SK-N-SH treated with all-trans-retinoic acid at 6 μM for 48 hours (cell line): ENCODE measurements around the gene FTO.

Experiments
- ESRRG ChIP-seq: fragments of 250-450 bp; sonication (Bioruptor Pico); IDR thresholded peaks from 2 replicates; pipeline ENCODE4 v1.6.1; 2021; ENCODE audit warnings: mild to moderate bottlenecking
- GLIS3 ChIP-seq: fragments of 250-450 bp; sonication (Bioruptor Pico); IDR thresholded peaks from 2 replicates; pipeline ENCODE4 v1.5.0; 2020; ENCODE audit warnings: mild to moderate bottlenecking, moderate library complexity
- ISL1 ChIP-seq: fragments of 250-450 bp; sonication (Bioruptor Pico); IDR thresholded peaks from 2 replicates; pipeline ENCODE4 v2.1.2; 2022; ENCODE audit warnings: mild to moderate bottlenecking, moderate library complexity
- TSHZ2 ChIP-seq: fragments of 250-450 bp; sonication (Bioruptor Pico); IDR thresholded peaks from 2 replicates; pipeline ENCODE4 v1.5.0; 2020; ENCODE audit warnings: mild to moderate bottlenecking, moderate library complexity
- ZFP30 ChIP-seq: fragments of 450-650 bp; formaldehyde crosslinking; IDR thresholded peaks from 2 replicates; pipeline ENCODE4 v1.5.0; 2022; ENCODE audit warnings: mild to moderate bottlenecking, moderate library complexity
- TF ChIP-seq, protein P1 (sequence below): fragments of 250-450 bp; sonication (Bioruptor Pico); IDR thresholded peaks from 2 replicates; pipeline ENCODE4 v1.8.0; 2021; ENCODE audit warnings: low read depth, mild to moderate bottlenecking, moderate library complexity, borderline replicate concordance
- TF ChIP-seq, protein P2 (sequence below): fragments of 250-450 bp; sonication (Bioruptor Pico); IDR thresholded peaks from 2 replicates; pipeline ENCODE4 v1.5.1; 2021; ENCODE audit warnings: mild to moderate bottlenecking, moderate library complexity
- TF ChIP-seq, protein P3 (sequence below): fragments of 250-450 bp; sonication (Bioruptor Pico); IDR thresholded peaks from 2 replicates; pipeline ENCODE4 v1.8.0; 2020; ENCODE audit warnings: mild to moderate bottlenecking, moderate library complexity, borderline replicate concordance
- TF ChIP-seq, protein P4 (sequence below): fragments of 250-450 bp; sonication (Bioruptor Pico); IDR thresholded peaks from 2 replicates; pipeline ENCODE4 v1.5.1; 2020; ENCODE audit warnings: low read depth, mild to moderate bottlenecking, moderate library complexity

DNA sequence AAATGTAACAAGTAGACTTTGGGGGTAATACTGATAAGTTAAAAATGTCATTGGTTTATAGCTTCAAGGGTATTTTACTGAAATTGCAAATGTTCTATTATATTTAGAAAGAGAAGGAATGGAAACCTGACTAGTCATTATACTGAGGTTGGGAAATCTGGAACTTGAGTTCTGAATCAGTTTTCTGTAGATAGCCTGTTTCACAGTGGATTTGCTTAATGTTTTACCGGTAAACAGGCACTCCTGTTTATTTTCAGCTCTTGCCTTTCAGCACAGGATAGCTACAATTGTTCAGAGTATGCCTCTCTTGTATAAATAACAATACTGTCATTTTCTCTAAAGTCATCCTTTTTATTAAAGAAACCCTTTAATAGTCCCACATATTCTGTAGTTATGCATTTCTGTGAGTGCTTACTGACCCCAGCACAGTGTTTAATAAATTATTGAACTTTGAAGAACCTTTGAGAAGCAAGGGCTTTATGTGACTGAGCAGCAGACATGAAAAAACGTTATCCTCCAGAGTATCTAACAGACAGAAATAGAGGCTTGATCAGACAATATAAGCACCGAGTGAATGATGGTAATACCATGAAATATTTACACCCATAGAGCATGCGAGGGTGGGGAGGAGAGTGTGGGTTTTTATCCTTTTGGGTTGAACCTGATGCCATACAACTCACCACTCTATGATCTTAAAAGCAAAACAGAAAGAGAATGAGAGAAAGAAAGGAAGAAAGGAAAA, 58.2 kb downstream of the FTO start:
- TF ChIP-seq ZFP30 (no peak), GLIS3 (CRISPR knock-in tag) (no peak), ISL1 (CRISPR knock-in tag) (no peak), TSHZ2 (no peak), ESRRG (CRISPR knock-in tag) (no peak)
- TF ChIP-seq, protein P1, sequence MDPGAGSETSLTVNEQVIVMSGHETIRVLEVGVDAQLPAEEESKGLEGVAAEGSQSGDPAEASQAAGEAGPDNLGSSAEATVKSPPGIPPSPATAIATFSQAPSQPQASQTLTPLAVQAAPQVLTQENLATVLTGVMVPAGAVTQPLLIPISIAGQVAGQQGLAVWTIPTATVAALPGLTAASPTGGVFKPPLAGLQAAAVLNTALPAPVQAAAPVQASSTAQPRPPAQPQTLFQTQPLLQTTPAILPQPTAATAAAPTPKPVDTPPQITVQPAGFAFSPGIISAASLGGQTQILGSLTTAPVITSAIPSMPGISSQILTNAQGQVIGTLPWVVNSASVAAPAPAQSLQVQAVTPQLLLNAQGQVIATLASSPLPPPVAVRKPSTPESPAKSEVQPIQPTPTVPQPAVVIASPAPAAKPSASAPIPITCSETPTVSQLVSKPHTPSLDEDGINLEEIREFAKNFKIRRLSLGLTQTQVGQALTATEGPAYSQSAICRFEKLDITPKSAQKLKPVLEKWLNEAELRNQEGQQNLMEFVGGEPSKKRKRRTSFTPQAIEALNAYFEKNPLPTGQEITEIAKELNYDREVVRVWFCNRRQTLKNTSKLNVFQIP: no peak
- TF ChIP-seq, protein P2, sequence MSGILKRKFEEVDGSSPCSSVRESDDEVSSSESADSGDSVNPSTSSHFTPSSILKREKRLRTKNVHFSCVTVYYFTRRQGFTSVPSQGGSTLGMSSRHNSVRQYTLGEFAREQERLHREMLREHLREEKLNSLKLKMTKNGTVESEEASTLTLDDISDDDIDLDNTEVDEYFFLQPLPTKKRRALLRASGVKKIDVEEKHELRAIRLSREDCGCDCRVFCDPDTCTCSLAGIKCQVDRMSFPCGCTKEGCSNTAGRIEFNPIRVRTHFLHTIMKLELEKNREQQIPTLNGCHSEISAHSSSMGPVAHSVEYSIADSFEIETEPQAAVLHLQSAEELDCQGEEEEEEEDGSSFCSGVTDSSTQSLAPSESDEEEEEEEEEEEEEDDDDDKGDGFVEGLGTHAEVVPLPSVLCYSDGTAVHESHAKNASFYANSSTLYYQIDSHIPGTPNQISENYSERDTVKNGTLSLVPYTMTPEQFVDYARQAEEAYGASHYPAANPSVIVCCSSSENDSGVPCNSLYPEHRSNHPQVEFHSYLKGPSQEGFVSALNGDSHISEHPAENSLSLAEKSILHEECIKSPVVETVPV (CRISPR knock-in tag): no peak
- TF ChIP-seq, protein P3, sequence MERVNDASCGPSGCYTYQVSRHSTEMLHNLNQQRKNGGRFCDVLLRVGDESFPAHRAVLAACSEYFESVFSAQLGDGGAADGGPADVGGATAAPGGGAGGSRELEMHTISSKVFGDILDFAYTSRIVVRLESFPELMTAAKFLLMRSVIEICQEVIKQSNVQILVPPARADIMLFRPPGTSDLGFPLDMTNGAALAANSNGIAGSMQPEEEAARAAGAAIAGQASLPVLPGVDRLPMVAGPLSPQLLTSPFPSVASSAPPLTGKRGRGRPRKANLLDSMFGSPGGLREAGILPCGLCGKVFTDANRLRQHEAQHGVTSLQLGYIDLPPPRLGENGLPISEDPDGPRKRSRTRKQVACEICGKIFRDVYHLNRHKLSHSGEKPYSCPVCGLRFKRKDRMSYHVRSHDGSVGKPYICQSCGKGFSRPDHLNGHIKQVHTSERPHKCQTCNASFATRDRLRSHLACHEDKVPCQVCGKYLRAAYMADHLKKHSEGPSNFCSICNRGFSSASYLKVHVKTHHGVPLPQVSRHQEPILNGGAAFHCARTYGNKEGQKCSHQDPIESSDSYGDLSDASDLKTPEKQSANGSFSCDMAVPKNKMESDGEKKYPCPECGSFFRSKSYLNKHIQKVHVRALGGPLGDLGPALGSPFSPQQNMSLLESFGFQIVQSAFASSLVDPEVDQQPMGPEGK (CRISPR knock-in tag): no peak
- TF ChIP-seq, protein P4, sequence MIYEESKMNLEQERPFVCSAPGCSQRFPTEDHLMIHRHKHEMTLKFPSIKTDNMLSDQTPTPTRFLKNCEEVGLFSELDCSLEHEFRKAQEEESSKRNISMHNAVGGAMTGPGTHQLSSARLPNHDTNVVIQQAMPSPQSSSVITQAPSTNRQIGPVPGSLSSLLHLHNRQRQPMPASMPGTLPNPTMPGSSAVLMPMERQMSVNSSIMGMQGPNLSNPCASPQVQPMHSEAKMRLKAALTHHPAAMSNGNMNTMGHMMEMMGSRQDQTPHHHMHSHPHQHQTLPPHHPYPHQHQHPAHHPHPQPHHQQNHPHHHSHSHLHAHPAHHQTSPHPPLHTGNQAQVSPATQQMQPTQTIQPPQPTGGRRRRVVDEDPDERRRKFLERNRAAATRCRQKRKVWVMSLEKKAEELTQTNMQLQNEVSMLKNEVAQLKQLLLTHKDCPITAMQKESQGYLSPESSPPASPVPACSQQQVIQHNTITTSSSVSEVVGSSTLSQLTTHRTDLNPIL: no peak
